SK-N-SH treated with all-trans-retinoic acid at 6 μM for 48 hours (cell line): ENCODE results near the gene MICALL2.

Source experiments
- ATAC-seq: fragments of 200-7000 bp; cut with Tn5 transposase; 3 replicates; pipeline ENCODE4 v1.9.1; 2020; ENCODE audit warnings: mild to moderate bottlenecking, moderate library complexity
- ARNTL ChIP-seq: fragments of 450-650 bp; formaldehyde crosslinking; IDR thresholded peaks from 2 replicates; pipeline ENCODE4 v1.5.0; 2020; ENCODE audit warnings: low read depth, mild to moderate bottlenecking, moderate library complexity, borderline replicate concordance
- BACH2 ChIP-seq: fragments of 250-450 bp; sonication (Bioruptor Pico); IDR thresholded peaks from 2 replicates; pipeline ENCODE4 v1.9.0; 2021; ENCODE audit warnings: mild to moderate bottlenecking, borderline replicate concordance
- CREB5 ChIP-seq: fragments of 250-450 bp; sonication (Bioruptor Pico); IDR thresholded peaks from 2 replicates; pipeline ENCODE4 v1.5.1; 2020; ENCODE audit warnings: low read depth, mild to moderate bottlenecking, moderate library complexity
- CSDC2 ChIP-seq: fragments of 250-450 bp; sonication (Bioruptor Pico); IDR thresholded peaks from 2 replicates; pipeline ENCODE4 v1.5.0; 2020; ENCODE audit warnings: mild to moderate bottlenecking, moderate library complexity
- ESRRG ChIP-seq: fragments of 250-450 bp; sonication (Bioruptor Pico); IDR thresholded peaks from 2 replicates; pipeline ENCODE4 v1.6.1; 2021; ENCODE audit warnings: mild to moderate bottlenecking
- GLIS3 ChIP-seq: fragments of 250-450 bp; sonication (Bioruptor Pico); IDR thresholded peaks from 2 replicates; pipeline ENCODE4 v1.5.0; 2020; ENCODE audit warnings: mild to moderate bottlenecking, moderate library complexity
- ISL1 ChIP-seq: fragments of 250-450 bp; sonication (Bioruptor Pico); IDR thresholded peaks from 2 replicates; pipeline ENCODE4 v2.1.2; 2022; ENCODE audit warnings: mild to moderate bottlenecking, moderate library complexity
- PATZ1 ChIP-seq: fragments of 250-450 bp; sonication (Bioruptor Pico); IDR thresholded peaks from 2 replicates; pipeline ENCODE4 v1.8.0; 2020; ENCODE audit warnings: mild to moderate bottlenecking, moderate library complexity, borderline replicate concordance
- PPARA ChIP-seq: fragments of 250-450 bp; sonication (Bioruptor Pico); IDR thresholded peaks from 2 replicates; pipeline ENCODE4 v1.5.0; 2020; ENCODE audit warnings: mild to moderate bottlenecking, borderline replicate concordance
- RARB ChIP-seq: fragments of 250-450 bp; sonication (Bioruptor Pico); IDR thresholded peaks from 2 replicates; pipeline ENCODE4 v1.8.0; 2021; ENCODE audit warnings: mild to moderate bottlenecking, moderate library complexity
- TCF4 ChIP-seq: fragments of 250-450 bp; sonication (Bioruptor Pico); IDR thresholded peaks from 2 replicates; pipeline ENCODE4 v1.8.0; 2021; ENCODE audit warnings: mild to moderate bottlenecking, moderate library complexity, borderline replicate concordance
- TOX ChIP-seq: fragments of 250-450 bp; sonication (Bioruptor Pico); IDR thresholded peaks from 2 replicates; pipeline ENCODE4 v1.8.0; 2021; ENCODE audit warnings: mild to moderate bottlenecking, moderate library complexity, borderline replicate concordance
- TSHZ2 ChIP-seq: fragments of 250-450 bp; sonication (Bioruptor Pico); IDR thresholded peaks from 2 replicates; pipeline ENCODE4 v1.5.0; 2020; ENCODE audit warnings: mild to moderate bottlenecking, moderate library complexity
- ZC3H10 ChIP-seq: fragments of 250-450 bp; sonication (Bioruptor Pico); IDR thresholded peaks from 2 replicates; pipeline ENCODE4 v1.5.1; 2021; ENCODE audit warnings: mild to moderate bottlenecking, moderate library complexity
- ZFP3 ChIP-seq: fragments of 250-450 bp; sonication (Bioruptor Pico); IDR thresholded peaks from 2 replicates; pipeline ENCODE4 v1.5.0; 2020; ENCODE audit warnings: mild to moderate bottlenecking, moderate library complexity
- ZFP30 ChIP-seq: fragments of 450-650 bp; formaldehyde crosslinking; IDR thresholded peaks from 2 replicates; pipeline ENCODE4 v1.5.0; 2022; ENCODE audit warnings: mild to moderate bottlenecking, moderate library complexity
- ZNF565 ChIP-seq: fragments of 450-650 bp; formaldehyde crosslinking; conservative IDR thresholded peaks from 2 replicates; pipeline ENCODE4 v1.5.0; 2020; ENCODE audit warnings: low read depth, mild to moderate bottlenecking, moderate library complexity
- ZNF70 ChIP-seq: fragments of 450-650 bp; formaldehyde crosslinking; IDR thresholded peaks from 2 replicates; pipeline ENCODE4 v1.5.0; 2020; ENCODE audit warnings: mild to moderate bottlenecking, moderate library complexity
- TF ChIP-seq, protein P1 (sequence below): fragments of 250-450 bp; sonication (Bioruptor Pico); IDR thresholded peaks from 2 replicates; pipeline ENCODE4 v1.8.0; 2021; ENCODE audit warnings: low read depth, mild to moderate bottlenecking, moderate library complexity, borderline replicate concordance

The MICALL2 gene

DNA sequence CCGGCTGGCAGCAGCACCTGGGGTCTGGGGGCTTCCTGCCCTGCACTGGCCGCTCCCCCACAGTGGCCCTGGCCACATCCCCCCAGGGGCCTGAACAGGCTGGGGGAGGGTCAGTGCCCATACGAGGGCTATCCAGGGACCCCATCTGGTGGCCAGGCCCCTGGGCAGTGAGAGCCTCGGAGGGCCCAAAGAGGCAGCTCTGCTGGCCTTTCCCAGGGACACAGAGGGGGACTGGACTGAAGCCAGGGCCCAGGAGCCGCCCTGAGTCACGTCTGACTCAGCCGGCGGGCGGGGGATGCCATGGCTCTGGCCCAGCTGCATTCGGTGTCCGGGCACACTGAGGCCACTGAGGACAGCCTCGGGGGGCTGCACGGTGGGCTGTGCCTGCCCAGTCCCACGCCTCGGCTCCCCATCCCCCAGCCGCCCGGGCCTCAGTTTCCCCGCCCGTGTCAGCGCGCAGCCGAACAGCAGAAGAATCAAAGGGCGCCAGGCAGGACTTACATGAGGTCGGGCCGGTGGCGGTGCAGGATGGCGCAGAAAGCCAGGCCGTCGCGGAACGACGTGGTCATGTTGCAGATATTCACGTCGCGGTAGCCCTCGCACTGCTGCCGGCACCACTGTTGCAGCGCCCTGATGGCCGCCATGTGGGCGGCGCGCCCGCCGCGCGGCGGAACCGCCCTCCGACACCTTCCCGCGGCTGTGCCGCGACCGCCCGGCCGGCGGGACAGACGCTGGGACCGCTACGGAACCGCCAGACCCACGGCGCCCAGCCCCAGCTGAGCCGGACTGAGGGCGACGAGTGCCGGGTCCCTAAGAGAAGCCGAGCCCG, at the start of gene MICALL2:
Gene MICALL2 (minus strand): TSS at position 788 of the 829 bp plus-strand sequence. CDS start 144 bp downstream, at position 644.
- ATAC-seq: peak; percentile 61
- TF ChIP-seq ZFP30 (no peak), ARNTL (CRISPR knock-in tag) (no peak), ISL1 (no peak), TSHZ2 (CRISPR knock-in tag) (no peak), TOX (CRISPR knock-in tag) (no peak), PATZ1 (CRISPR knock-in tag) (no peak), PPARA (CRISPR knock-in tag) (no peak), CSDC2 (CRISPR knock-in tag) (no peak), ZFP3 (CRISPR knock-in tag) (no peak), TCF4 (CRISPR knock-in tag) (no peak), ZNF565 (no peak), GLIS3 (CRISPR knock-in tag) (no peak), ZNF70 (CRISPR knock-in tag) (no peak), CREB5 (CRISPR knock-in tag) (no peak)
- TF ChIP-seq, protein P1, sequence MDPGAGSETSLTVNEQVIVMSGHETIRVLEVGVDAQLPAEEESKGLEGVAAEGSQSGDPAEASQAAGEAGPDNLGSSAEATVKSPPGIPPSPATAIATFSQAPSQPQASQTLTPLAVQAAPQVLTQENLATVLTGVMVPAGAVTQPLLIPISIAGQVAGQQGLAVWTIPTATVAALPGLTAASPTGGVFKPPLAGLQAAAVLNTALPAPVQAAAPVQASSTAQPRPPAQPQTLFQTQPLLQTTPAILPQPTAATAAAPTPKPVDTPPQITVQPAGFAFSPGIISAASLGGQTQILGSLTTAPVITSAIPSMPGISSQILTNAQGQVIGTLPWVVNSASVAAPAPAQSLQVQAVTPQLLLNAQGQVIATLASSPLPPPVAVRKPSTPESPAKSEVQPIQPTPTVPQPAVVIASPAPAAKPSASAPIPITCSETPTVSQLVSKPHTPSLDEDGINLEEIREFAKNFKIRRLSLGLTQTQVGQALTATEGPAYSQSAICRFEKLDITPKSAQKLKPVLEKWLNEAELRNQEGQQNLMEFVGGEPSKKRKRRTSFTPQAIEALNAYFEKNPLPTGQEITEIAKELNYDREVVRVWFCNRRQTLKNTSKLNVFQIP (CRISPR knock-in tag): no peak

DNA sequence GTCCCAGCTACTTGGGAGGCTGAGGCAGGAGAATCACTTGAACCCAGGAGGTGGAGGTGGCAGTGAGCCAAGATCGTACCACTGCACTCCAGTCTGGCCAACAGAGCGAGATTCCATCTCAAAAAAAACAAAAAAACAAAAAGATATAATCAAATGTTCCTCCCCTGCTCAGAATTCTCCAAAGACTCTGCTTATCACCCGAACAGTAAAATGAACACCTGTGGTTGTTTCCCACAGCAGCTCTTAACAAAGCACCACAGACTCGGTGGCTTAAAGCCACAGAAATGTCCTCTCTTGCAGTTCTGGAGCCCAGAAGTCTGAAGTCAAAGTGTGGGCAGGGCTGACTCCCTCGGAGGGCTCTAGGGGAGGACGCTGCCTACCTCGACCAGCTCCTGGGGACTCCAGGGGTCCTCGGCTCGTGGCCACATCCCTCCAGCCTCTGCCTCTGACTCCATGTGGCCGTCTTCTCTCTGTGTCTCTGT, 49.0 kb upstream of the MICALL2 start:
- no peak for ATAC-seq
- TF ChIP-seq ZFP30: no peak
- no peak for TF ChIP-seq ZNF565
- no peak for TF ChIP-seq BACH2 (CRISPR knock-in tag)
- TF ChIP-seq, protein P1 (CRISPR knock-in tag): no peak
- no peak for TF ChIP-seq TOX (CRISPR knock-in tag)
- no peak for TF ChIP-seq GLIS3 (CRISPR knock-in tag)
- TF ChIP-seq PATZ1 (CRISPR knock-in tag): no peak
- no peak for TF ChIP-seq ZC3H10 (CRISPR knock-in tag)
- TF ChIP-seq PPARA (CRISPR knock-in tag): no peak
- no peak for TF ChIP-seq TCF4 (CRISPR knock-in tag)
- TF ChIP-seq RARB (CRISPR knock-in tag): no peak
- no peak for TF ChIP-seq ZFP3 (CRISPR knock-in tag)
- no peak for TF ChIP-seq ESRRG (CRISPR knock-in tag)
